OCI-LY7 (cell line): ENCODE data around the gene COL5A1.

Experiments
- EZH2phosphoT487 ChIP-seq: fragments of 200-600 bp; sonication (generic); IDR thresholded peaks from 2 replicates; pipeline ENCODE4 v1.6.1; 2018; ENCODE audit warnings: low read depth, borderline replicate concordance, mild to moderate bottlenecking, mixed run types, antibody characterized with exemption, low read length, moderate library complexity, mixed read lengths
- TF ChIP-seq, protein P1 (sequence below): fragments of 200-600 bp; sonication (generic); conservative IDR thresholded peaks from 2 replicates; pipeline ENCODE4 v1.5.1; 2014; ENCODE audit warnings: mild to moderate bottlenecking, antibody characterized with exemption, low read length, moderate library complexity, mixed read lengths

DNA sequence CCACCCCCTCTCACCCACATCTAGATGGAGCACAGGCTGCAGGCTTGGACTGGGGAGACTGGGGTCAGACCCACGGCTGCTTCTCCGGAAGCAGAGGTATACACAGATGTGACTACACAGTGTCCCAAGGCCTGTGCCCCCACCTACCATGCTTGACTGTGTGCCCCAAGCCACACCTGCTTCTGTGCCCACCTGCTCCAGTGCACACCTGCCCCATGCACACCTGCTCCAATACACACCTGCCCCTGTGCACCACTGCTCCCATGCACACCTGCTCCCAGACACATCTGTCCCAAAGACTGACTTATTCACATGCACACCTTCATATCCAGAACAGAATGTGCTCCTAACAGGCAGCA, 5.5 kb upstream of the COL5A1 start:
- TF ChIP-seq, protein P1, sequence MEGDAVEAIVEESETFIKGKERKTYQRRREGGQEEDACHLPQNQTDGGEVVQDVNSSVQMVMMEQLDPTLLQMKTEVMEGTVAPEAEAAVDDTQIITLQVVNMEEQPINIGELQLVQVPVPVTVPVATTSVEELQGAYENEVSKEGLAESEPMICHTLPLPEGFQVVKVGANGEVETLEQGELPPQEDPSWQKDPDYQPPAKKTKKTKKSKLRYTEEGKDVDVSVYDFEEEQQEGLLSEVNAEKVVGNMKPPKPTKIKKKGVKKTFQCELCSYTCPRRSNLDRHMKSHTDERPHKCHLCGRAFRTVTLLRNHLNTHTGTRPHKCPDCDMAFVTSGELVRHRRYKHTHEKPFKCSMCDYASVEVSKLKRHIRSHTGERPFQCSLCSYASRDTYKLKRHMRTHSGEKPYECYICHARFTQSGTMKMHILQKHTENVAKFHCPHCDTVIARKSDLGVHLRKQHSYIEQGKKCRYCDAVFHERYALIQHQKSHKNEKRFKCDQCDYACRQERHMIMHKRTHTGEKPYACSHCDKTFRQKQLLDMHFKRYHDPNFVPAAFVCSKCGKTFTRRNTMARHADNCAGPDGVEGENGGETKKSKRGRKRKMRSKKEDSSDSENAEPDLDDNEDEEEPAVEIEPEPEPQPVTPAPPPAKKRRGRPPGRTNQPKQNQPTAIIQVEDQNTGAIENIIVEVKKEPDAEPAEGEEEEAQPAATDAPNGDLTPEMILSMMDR: no peak
- no peak for TF ChIP-seq EZH2phosphoT487
